HG03575 (cell line): ENCODE measurements around the gene ARF4.

Source experiments
- ATAC-seq: cut with Tn5 transposase; IDR thresholded peaks from one replicate; pipeline ENCODE4 v1.9.1; 2021; ENCODE audit not compliant: unreplicated experiment, insufficient number of reproducible peaks, low FRiP score; ENCODE audit errors: extremely low read depth

Gene ARF4

GRCh38 chr3:57530071-57530608 lies 67.0 kb downstream of the ARF4 start:
- no peak for ATAC-seq
